Neuronal stem cell (in vitro differentiated cells): ENCODE measurements around the gene LOC128125822.

Experiments
- DNase-seq: peaks from one replicate; pipeline ENCODE4 v3.0.0-alpha.2; 2013; ENCODE audit warnings: low spot score
- H2AFZ ChIP-seq: one replicate; pipeline ENCODE4 v1.6.1; 2013; ENCODE audit warnings: mild to moderate bottlenecking, low read length, inconsistent platforms
- H2AK5ac ChIP-seq: 2 replicates; pipeline ENCODE4 v1.6.1; 2013; ENCODE audit warnings: low read depth, mild to moderate bottlenecking, inconsistent platforms, low read length, moderate library complexity, mixed read lengths
- H2BK120ac ChIP-seq: 2 replicates; pipeline ENCODE4 v1.6.1; 2013; ENCODE audit warnings: low read depth, mild to moderate bottlenecking, inconsistent platforms, low read length, moderate library complexity, mixed read lengths
- H2BK12ac ChIP-seq: one replicate; pipeline ENCODE4 v1.6.1; 2013; ENCODE audit warnings: low read length, inconsistent platforms
- H2BK15ac ChIP-seq: 2 replicates; pipeline ENCODE4 v1.6.1; 2013; ENCODE audit warnings: mild to moderate bottlenecking, low read length, inconsistent platforms, mixed read lengths
- H2BK5ac ChIP-seq: one replicate; pipeline ENCODE4 v1.6.1; 2013; ENCODE audit warnings: inconsistent platforms, mild to moderate bottlenecking, low read length, moderate library complexity
- H3K14ac ChIP-seq: one replicate; pipeline ENCODE4 v1.6.1; 2013; ENCODE audit warnings: low read length, inconsistent platforms
- H3K18ac ChIP-seq: 2 replicates; pipeline ENCODE4 v1.6.1; 2013; ENCODE audit warnings: low read length, inconsistent platforms
- H3K23ac ChIP-seq: 2 replicates; pipeline ENCODE4 v1.6.1; 2013; ENCODE audit warnings: low read depth, mild to moderate bottlenecking, mixed read lengths, low read length, inconsistent platforms; ENCODE audit not compliant: poor library complexity
- H3K27ac ChIP-seq: replicated peaks from 3 replicates; pipeline ENCODE4 v1.5.1; 2013; ENCODE audit warnings: low read length, inconsistent platforms
- H3K27me3 ChIP-seq, 3 experiments: 2 replicates each; pipeline ENCODE4 v1.6.1; 2013; ENCODE audit warnings: low read length in 3 of 3, mild to moderate bottlenecking in 2 of 3, inconsistent platforms in 1 of 3, low read depth in 1 of 3, mixed read lengths in 1 of 3, moderate library complexity in 1 of 3; ENCODE audit not compliant: control insufficient read depth in 3 of 3, insufficient read depth in 3 of 3
- H3K36me3 ChIP-seq, 2 donors: replicated peaks in 1 of 2; 2 replicates each; pipeline ENCODE4 v1.6.1; 2013; ENCODE audit warnings: low read length in 2 of 2; ENCODE audit not compliant: control insufficient read depth in 2 of 2, insufficient read depth in 2 of 2
- H3K4ac ChIP-seq: 2 replicates; pipeline ENCODE4 v1.6.1; 2013; ENCODE audit warnings: inconsistent platforms, mild to moderate bottlenecking, low read length, moderate library complexity
- H3K4me1 ChIP-seq, 2 donors: 1 replicate in 1 of 2; 2 replicates in 1 of 2; pipeline ENCODE4 v1.6.1; 2013; ENCODE audit warnings: low read length in 2 of 2, low read depth in 1 of 2; ENCODE audit not compliant: control insufficient read depth in 2 of 2, insufficient read depth in 1 of 2
- H3K4me2 ChIP-seq: one replicate; pipeline ENCODE4 v1.6.1; 2013; ENCODE audit warnings: mild to moderate bottlenecking, low read length, inconsistent platforms; ENCODE audit not compliant: insufficient read depth, poor library complexity, severe bottlenecking
- H3K4me3 ChIP-seq, 2 donors: 2 replicates each; pipeline ENCODE4 v1.5.1; 2013; ENCODE audit warnings: low read length in 2 of 2, mild to moderate bottlenecking in 2 of 2, inconsistent platforms in 1 of 2, moderate library complexity in 1 of 2
- H3K79me1 ChIP-seq: one replicate; pipeline ENCODE4 v1.6.1; 2013; ENCODE audit warnings: low read depth, mild to moderate bottlenecking, inconsistent platforms, low read length, moderate library complexity
- H3K9ac ChIP-seq: one replicate; pipeline ENCODE4 v1.6.1; 2013; ENCODE audit warnings: mild to moderate bottlenecking, low read depth, low read length, inconsistent platforms; ENCODE audit not compliant: poor library complexity
- H3K9me3 ChIP-seq, 2 donors: replicated peaks in 1 of 2; 2 replicates each; pipeline versions ENCODE3 to v1.6.1; 2013; ENCODE audit warnings: low read length in 2 of 2, mild to moderate bottlenecking in 2 of 2, inconsistent platforms in 1 of 2, low read depth in 1 of 2, mixed read lengths in 1 of 2, moderate library complexity in 1 of 2; ENCODE audit not compliant: control insufficient read depth in 2 of 2, insufficient read depth in 1 of 2
- H4K8ac ChIP-seq: one replicate; pipeline ENCODE4 v1.6.1; 2013; ENCODE audit warnings: low read depth, mild to moderate bottlenecking, inconsistent platforms, low read length, moderate library complexity
- H4K91ac ChIP-seq: one replicate; pipeline ENCODE4 v1.6.1; 2013; ENCODE audit warnings: low read length, low read depth, mild to moderate bottlenecking, inconsistent platforms; ENCODE audit not compliant: poor library complexity
- WGBS, 2 donors: extraction: QIAGEN DNeasy Blood & Tissue Kit; methylation state at CpG; one replicate each; pipeline ENCODE4 v1.1.7; 2013; ENCODE audit warnings: missing lambda C conversion rate in 2 of 2, mixed read lengths in 1 of 2; ENCODE audit not compliant: insufficient read length in 2 of 2, insufficient replicate concordance in 1 of 2; ENCODE audit errors: extremely low coverage in 2 of 2; 5-methylcytosine and 5-hydroxymethylcytosine counted together

Gene LOC128125822

DNA sequence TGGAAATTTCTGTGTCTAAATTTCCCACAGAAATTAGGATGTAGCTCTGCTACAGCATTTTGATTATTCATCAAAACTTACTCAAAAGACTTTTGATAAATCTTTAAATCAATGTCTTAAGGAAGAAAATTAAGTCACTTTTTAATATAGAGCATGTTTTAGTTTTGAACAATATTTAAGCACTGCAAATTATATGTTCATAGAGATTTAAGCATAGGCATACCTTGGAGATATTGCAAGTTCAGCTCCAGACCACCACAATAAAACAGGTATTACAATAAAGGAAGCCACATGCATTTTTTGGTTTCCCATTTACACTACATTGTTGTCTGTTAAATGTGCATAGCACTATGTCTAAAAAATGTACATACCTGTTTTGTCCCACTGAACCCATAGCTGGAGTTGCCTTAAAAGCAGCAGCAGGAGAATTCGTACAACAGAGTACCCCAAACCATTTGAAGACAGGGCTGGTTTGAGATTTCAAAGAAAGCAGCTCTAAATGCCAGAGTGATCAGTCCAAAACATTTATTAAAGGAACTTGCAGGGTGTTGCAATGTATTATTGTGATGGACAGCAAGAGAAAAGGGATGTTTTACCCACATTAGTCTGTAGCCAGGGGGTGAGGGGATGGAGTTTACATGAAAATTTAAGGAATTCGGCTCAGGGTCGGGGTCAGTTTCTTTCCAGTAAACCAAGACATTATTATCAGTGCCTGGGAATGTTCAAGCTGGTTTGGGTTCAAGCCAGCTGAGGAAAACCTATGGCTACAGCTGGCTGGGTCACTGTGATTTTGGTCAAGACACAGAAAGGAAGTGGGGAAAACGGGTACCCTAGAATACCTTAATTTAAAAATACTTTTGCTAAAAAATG, 6.3 kb upstream of the LOC128125822 start:
- H3K4me1 ChIP-seq: peaks cover 0 to 4% of the 10 kb centered on the region in 2 donors

DNA sequence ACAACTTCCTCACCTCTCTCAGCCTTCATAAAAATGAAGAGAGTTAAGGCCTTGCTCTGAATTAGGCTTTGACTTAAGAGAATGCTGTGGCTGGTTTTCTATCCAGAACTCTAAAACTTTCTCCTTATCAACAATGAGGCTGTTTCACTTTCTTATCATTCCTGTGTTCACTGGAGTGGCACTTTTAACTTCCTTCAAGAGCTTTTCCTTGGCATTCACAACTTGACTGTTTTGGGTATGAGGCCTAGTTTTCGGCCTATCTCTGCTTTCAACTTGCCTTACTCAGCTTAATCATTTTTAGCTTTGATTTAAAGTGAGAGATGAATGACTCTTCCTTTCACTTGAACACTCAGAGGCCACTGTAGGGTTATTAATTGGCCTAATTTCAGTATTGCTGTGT, 4.3 kb upstream of the LOC128125822 start:
- WGBS, 2 donors: no CpG with 5 or more reads among the region's 1 CpG
- no peak overlapping the region for H3K27ac ChIP-seq

More for the DNA sequence above, 6.3 kb upstream of the LOC128125822 start:
- WGBS, 2 donors: no CpG with 5 or more reads among the region's 4 CpGs
- H3K23ac ChIP-seq: no peak overlapping the region
- H2BK5ac ChIP-seq: no peak overlapping the region
- no peak overlapping the region for H3K18ac ChIP-seq
- H2AK5ac ChIP-seq: no peak overlapping the region
- no peak overlapping the region for H3K4me2 ChIP-seq
- no peak overlapping the region for H3K9ac ChIP-seq
- no peak overlapping the region for H3K4me3 ChIP-seq
- peaks cover 0 to 10% of the 10 kb centered on the region in 2 donors for H3K9me3 ChIP-seq
- no peak overlapping the region for H2BK15ac ChIP-seq
- H2BK12ac ChIP-seq: no peak overlapping the region
- H3K79me1 ChIP-seq: no peaks in the 10 kb centered on the region
- H2BK120ac ChIP-seq: no peak overlapping the region
- H3K27me3 ChIP-seq: no peaks in the 10 kb centered on the region
- H3K4ac ChIP-seq: no peak overlapping the region
- H3K36me3 ChIP-seq: no peaks in the 10 kb centered on the region
- no peak overlapping the region for H3K14ac ChIP-seq
- peak overlapping the region; percentile 40 for H2AFZ ChIP-seq
- no peak overlapping the region for H3K27ac ChIP-seq
- DNase-seq: no peak
- H4K8ac ChIP-seq: no peak overlapping the region
- no peak overlapping the region for H4K91ac ChIP-seq

DNA sequence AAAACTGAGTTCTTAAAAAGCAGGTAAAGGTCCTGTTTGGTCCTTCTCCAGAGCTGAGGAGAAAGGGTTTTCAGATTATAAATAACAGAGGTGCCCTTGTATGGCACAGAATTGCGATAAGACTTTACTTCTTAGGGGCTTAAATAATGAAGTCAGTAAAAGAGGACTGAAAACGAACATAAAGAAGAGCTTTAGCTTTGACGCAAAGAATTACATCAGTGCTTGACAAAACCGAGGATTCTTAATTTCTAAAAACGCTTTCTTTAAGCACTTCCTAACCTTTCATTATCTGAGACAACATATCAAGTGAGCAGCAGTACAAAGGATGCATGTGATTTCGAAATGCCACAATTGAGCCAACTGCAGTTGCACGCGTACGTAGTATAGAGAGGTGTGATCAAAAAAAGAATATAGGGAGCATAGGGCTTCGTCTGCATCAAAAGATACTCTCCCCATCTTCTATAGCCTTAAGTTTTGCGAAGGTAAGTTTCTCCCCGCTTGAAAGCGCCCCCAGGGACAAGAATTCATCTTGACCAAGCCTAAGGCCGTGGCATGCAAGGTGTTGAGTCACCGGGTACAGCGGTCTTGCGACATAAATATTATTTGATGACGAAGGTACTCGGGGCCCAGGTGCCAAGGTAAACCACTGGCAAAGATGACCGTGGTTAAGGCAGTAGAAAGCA, 778 bp upstream of the LOC128125822 start:
- DNase-seq: no peak
- Histone ChIP-seq H3K4me1 (peaks cover 0 to 12% of the 10 kb centered on the region in 2 donors), H2AK5ac (no peak overlapping the region), H2BK120ac (no peak overlapping the region), H2BK12ac (no peak overlapping the region), H4K8ac (no peak overlapping the region), H3K4me3 (peak overlapping the region; percentile 52 to 83), H3K36me3 (peaks cover 2 to 27% of the 10 kb centered on the region in 2 donors), H3K4ac (no peak overlapping the region), H3K79me1 (peaks cover 6% of the 10 kb centered on the region), H2BK5ac (no peak overlapping the region), H2BK15ac (no peak overlapping the region), H3K27ac (peak overlapping the region; percentile 90), H3K14ac (no peak overlapping the region), H4K91ac (no peak overlapping the region), H2AFZ (peak overlapping the region; percentile 64), H3K9me3 (peaks cover 0 to 10% of the 10 kb centered on the region in 2 donors), H3K9ac (peak overlapping the region; percentile 80), H3K4me2 (peak overlapping the region; percentile 52), H3K23ac (no peak overlapping the region), H3K27me3 (no peaks in the 10 kb centered on the region), H3K18ac (peak overlapping the region; percentile 4)
- no CpG with 5 or more reads among the region's 20 CpGs for WGBS, 2 donors

More for the DNA sequence above, 4.3 kb upstream of the LOC128125822 start:
- Histone ChIP-seq H3K79me1 (peaks cover 4% of the 10 kb centered on the region), H3K14ac (no peak overlapping the region), H2BK120ac (no peak overlapping the region), H3K9ac (no peak overlapping the region), H3K9me3 (peaks cover 0 to 10% of the 10 kb centered on the region in 2 donors), H3K4ac (no peak overlapping the region), H3K18ac (no peak overlapping the region), H3K27me3 (no peaks in the 10 kb centered on the region), H3K4me1 (peaks cover 0 to 12% of the 10 kb centered on the region in 2 donors), H2AFZ (no peak overlapping the region), H2AK5ac (no peak overlapping the region), H2BK12ac (no peak overlapping the region), H4K8ac (no peak overlapping the region), H4K91ac (no peak overlapping the region), H3K23ac (no peak overlapping the region), H3K4me3 (no peak overlapping the region), H2BK5ac (no peak overlapping the region), H3K36me3 (no peaks in the 10 kb centered on the region), H3K4me2 (no peak overlapping the region), H2BK15ac (no peak overlapping the region)
- DNase-seq: no peak

DNA sequence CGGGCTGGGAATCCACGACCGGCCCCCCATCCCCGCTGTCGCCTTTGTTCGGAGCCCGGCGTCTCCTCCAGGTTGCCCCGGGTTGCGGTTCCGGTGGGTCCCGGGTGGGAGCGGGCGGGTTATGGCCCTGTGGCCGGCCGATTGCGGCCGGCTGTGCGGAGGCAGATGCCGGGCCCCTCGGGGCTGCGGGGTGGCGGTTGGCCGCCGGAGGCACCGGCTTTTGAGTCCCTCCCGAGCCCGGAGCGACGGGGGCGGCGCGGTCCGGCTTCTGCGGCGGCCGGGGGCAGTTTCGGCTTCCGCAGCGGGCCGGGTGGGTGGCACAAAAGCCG, 431 bp downstream of the LOC128125822 start:
- peaks cover 0 to 1% of the 10 kb centered on the region in 2 donors for H3K9me3 ChIP-seq
- H3K36me3 ChIP-seq: peaks cover 3 to 39% of the 10 kb centered on the region in 2 donors
- H3K4me3 ChIP-seq: peak overlapping the region; percentile 64 to 99
- no peak overlapping the region for H4K91ac ChIP-seq
- H2BK12ac ChIP-seq: peak overlapping the region; percentile 22
- H3K4me1 ChIP-seq: peaks cover 0 to 12% of the 10 kb centered on the region in 2 donors
- H3K9ac ChIP-seq: peak overlapping the region; percentile 100
- peak overlapping the region; percentile 96 for H2BK5ac ChIP-seq
- DNase-seq: no peak
- H3K4me2 ChIP-seq: peak overlapping the region; percentile 68
- peak overlapping the region; percentile 100 for H3K23ac ChIP-seq
- peak overlapping the region; percentile 97 for H2BK15ac ChIP-seq
- H2AK5ac ChIP-seq: peak overlapping the region; percentile 98
- H3K79me1 ChIP-seq: peaks cover 6% of the 10 kb centered on the region
- H3K27ac ChIP-seq: peak overlapping the region; percentile 82
- H3K4ac ChIP-seq: peak overlapping the region; percentile 84
- H2AFZ ChIP-seq: peak overlapping the region; percentile 43
- H2BK120ac ChIP-seq: peak overlapping the region; percentile 98
- no CpG with 5 or more reads among the region's 42 CpGs for WGBS, 2 donors
- peak overlapping the region; percentile 100 for H3K18ac ChIP-seq
- H3K27me3 ChIP-seq: no peaks in the 10 kb centered on the region
- peak overlapping the region; percentile 99 for H3K14ac ChIP-seq
- peak overlapping the region; percentile 59 for H4K8ac ChIP-seq
